IgD-negative memory B cell (primary cell): ENCODE measurements around the gene DLL3. TPM values are rescaled to one million over a fixed set of nuclear protein-coding genes. Genes with fewer than 3 reads are reported as not detected.

ENCODE experiments used
- H3K27ac Mint-ChIP-seq, 3 donors: one replicate each; pipeline ENCODE4 v1.8.0; 2020 to 2022; ENCODE audit warnings: mild to moderate bottlenecking in 3 of 3, mixed read lengths in 3 of 3, moderate library complexity in 1 of 3
- H3K27me3 Mint-ChIP-seq: one replicate; pipeline ENCODE4 v1.8.0; 2021; ENCODE audit warnings: mixed read lengths
- H3K36me3 Mint-ChIP-seq: one replicate; pipeline ENCODE4 v1.8.0; 2020; ENCODE audit warnings: mild to moderate bottlenecking, mixed read lengths
- H3K4me1 Mint-ChIP-seq, 3 donors: one replicate each; pipeline ENCODE4 v1.8.0; 2020 to 2022; ENCODE audit warnings: mixed read lengths in 3 of 3, mild to moderate bottlenecking in 1 of 3
- H3K4me3 Mint-ChIP-seq, 4 donors: one replicate each; pipeline ENCODE4 v1.8.0; 2020 to 2022; ENCODE audit warnings: mild to moderate bottlenecking in 4 of 4, mixed read lengths in 4 of 4, moderate library complexity in 3 of 4
- H3K9me3 Mint-ChIP-seq, 3 donors: one replicate each; pipeline ENCODE4 v1.8.0; 2020 to 2021; ENCODE audit warnings: mixed read lengths in 3 of 3, mild to moderate bottlenecking in 1 of 3
- polyA plus RNA-seq: library from polyadenylated mRNA; unstranded; fragments of 300-500 nt; fragmentation: Illumina TruSeq; gene quantifications from one replicate; pipeline ENCODE4 v1.2.3, GENCODE V29; 2021

The DLL3 gene
- polyA plus RNA-seq, 1 donor from 2014 or later: 1.5 TPM

DNA sequence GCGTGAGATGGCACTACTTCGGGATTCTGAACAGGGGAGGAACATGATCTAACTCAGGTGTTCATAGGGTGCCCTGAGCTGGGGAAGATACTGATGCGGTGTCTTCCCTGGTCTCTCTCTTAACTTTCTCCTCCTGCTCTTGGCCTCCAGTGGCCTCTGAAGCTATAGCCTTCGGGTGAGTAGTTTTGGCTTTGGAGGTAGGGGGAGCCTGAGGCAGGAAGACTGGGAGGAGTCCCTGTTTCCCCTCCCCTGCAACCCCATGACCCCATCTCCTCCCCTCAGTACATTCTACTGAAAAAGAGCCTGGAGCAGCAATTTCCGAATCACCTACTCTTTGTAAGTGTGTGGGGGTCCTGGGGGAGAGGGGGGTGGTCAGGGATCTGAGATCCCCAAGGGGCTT lies 19.7 kb downstream of the DLL3 start:
- H3K27ac Mint-ChIP-seq: no peak overlapping the region
- H3K27me3 Mint-ChIP-seq: peaks cover 26% of the 10 kb centered on the region
- no peak overlapping the region for H3K4me3 Mint-ChIP-seq
- H3K36me3 Mint-ChIP-seq: peaks cover 2% of the 10 kb centered on the region
- H3K4me1 Mint-ChIP-seq: peaks cover 6 to 9% (median 7%) of the 10 kb centered on the region in 3 donors
- H3K9me3 Mint-ChIP-seq: no peaks in the 10 kb centered on the region

DNA sequence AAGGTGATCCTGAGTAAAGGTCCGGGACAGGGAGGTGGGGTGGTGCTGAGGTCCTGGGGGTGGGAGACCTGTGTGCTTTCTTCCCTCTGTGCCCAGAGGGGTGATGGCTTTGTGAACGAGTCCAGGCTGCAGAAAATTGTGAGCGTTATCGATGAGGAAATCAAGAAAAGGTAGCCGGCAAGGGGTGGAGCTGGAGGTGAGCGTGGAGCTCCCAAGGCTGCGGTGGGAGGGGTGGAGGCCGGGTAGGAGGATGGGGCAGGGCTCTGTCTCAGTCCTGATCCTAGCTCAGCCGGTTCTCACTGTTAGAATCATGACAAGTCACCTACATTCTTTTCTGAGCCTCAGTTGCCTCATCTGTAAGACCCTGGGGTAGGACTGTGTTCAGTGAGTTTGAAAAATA lies 20.2 kb downstream of the DLL3 start:
- Mint-ChIP-seq H3K27ac (no peak overlapping the region), H3K9me3 (no peaks in the 10 kb centered on the region), H3K27me3 (peaks cover 26% of the 10 kb centered on the region), H3K4me3 (no peak overlapping the region), H3K36me3 (peaks cover 2% of the 10 kb centered on the region), H3K4me1 (peaks cover 6 to 9% (median 7%) of the 10 kb centered on the region in 3 donors)

DNA sequence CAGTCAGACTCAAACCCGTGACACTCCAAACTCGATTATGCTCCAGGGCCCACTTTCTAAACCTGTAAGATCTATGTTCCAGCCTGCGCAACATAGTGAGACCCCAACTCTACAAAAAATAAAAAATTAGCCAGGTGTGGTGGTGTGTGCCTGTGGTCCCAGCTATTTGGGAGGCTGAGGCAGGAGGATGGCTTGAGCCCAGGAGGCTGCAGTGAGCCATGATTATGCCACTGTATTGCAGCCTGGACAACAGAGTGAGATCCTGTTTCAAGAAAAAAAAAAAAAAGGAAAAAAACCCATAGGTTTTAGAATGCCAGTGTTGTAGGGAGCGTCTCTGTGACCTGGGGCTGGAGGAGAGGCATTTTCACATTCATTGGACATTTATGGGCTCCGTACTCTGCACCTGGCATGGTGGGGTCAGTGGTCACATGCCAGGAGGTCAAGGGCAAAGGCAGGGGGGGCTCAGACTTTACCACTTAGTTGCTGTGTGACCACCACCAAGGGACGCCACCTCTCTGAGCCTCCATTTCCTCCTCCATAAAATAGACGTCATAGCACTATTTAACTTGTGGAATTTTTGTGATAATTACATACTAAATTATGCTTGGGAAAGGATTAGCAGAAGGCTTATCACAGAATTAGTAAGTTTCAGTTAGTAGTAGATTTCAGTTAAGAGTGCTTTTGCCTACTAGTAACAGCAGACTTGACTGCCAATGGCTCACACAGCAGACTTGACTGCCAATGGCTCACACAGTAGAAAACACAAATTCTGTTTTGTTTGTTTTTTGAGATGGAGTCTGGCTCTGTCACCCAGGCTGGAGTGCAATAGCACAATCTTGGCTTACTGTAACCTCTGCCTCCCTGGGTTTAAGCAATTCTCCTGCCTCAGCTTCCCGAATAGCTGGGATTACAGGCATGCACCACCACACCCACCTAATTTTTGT lies 22.1 kb downstream of the DLL3 start:
- Mint-ChIP-seq H3K27ac (no peak overlapping the region), H3K27me3 (peaks cover 14% of the 10 kb centered on the region), H3K9me3 (no peaks in the 10 kb centered on the region), H3K4me3 (no peak overlapping the region), H3K36me3 (peaks cover 2% of the 10 kb centered on the region), H3K4me1 (peaks cover 4 to 8% (median 7%) of the 10 kb centered on the region in 3 donors)

DNA sequence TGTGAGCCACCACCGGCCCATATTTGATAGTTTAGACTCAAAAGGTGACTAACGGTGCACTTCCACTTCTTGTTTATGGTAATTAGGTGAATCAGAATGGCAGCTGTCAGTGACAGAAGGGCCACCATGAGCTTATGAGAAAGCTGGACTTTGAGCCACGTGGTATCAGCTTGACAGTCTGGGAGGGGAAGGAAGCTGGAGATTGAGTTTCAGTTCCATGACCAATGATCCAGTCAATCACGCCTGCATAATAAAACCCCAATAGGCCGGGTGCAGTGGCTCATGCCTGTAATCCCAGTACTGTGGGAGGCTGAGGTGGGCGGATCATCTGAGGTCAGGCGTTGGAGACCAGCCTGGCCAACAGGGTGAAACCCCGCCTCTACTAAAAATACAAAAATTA lies 25.7 kb downstream of the DLL3 start:
- Mint-ChIP-seq H3K4me3 (no peak overlapping the region), H3K27me3 (no peaks in the 10 kb centered on the region), H3K9me3 (no peaks in the 10 kb centered on the region), H3K36me3 (peaks cover 4% of the 10 kb centered on the region), H3K4me1 (peaks cover 1 to 4% (median 4%) of the 10 kb centered on the region in 3 donors), H3K27ac (no peak overlapping the region)

DNA sequence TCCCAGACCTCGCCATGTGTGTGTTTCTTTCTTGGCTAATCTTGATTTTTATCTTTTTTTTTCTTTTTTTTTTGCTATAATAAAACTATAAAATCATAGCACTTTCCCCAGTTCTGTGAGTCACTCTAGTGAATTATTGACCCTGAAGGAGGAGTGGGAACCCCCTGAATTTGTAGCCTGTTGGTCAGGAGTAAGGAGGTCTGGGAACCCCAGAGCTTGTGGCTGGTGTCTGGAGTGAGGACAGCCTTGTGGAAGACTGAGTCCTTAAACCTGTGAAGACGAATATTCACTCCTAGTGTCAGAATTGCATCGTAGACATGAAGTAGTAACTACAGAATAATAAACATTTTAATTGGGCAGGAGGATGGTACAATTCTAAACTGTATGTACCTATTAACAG lies 26.5 kb downstream of the DLL3 start:
- Mint-ChIP-seq H3K27me3 (no peaks in the 10 kb centered on the region), H3K4me3 (no peak overlapping the region), H3K36me3 (peaks cover 4% of the 10 kb centered on the region), H3K27ac (no peak overlapping the region), H3K4me1 (peaks cover 1 to 4% (median 4%) of the 10 kb centered on the region in 3 donors), H3K9me3 (no peaks in the 10 kb centered on the region)

DNA sequence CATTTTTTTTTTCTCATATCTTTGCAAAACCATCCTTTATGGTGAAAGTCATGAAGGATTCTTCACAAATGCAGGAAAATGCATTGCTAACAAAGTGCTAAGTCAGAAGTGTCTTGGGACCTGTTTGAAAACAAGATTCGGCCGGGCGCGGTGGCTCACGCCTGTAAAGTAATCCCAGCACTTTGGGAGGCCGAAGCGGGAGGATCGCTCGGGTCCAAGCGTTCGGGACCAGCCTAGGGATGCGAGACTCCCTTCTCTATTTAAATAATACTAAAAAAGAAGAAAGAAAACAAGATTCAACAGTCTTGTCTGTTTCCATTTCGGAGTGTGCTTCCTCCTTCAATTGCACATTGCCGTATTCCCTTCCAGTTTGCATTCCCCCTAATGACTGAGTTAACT lies 33.1 kb downstream of the DLL3 start:
- Mint-ChIP-seq H3K36me3 (peaks cover 5% of the 10 kb centered on the region), H3K27me3 (no peaks in the 10 kb centered on the region), H3K4me1 (peaks cover 15 to 20% (median 16%) of the 10 kb centered on the region in 3 donors), H3K4me3 (peak overlapping the region; percentile 88 to 99 (median 95)), H3K9me3 (no peaks in the 10 kb centered on the region), H3K27ac (peak overlapping the region; percentile 69 to 95 (median 71))

DNA sequence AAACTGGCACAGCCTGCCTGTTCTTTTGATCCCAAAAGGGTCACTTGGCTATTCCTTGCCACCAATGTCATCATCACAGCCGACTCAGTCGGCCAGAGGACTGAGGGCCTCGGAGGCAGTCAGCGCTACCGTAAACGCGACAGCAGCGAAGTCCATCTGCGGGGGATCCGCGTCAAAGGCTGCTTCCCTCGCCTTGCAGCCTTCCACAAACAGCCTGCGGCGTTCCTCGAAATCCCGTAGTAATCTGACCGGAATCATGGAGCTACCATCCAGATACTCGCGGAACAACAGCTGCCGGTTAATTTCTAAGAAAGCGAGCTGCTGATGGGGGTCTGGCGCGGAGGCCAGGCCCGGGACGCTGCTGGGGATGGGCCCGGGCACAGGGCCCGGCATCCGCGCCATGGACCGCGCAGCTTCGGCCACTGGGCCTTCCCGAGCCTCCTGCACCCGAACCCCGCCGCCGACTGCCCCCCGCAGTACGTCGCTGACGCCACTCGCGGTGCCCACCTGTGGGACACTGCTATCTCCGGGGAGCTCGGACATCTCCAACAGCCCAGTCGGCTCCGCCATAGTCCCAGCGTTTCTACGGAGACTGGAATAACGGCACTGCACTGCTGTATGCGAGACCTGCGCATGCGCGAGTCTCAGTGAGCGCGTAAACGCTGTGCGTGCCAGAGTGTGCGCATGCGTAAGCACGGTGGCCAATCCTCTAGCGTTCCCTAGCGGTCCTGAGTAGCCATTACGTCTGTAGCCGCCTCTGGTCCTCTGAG lies 33.7 kb downstream of the DLL3 start, which contains the start of gene EID2B:
Gene EID2B, minus strand, starts transcription at position 620 of the 770 bp plus-strand sequence. Its CDS starts 50 bp downstream, at position 570.
- no peaks in the 10 kb centered on the region for H3K27me3 Mint-ChIP-seq
- H3K27ac Mint-ChIP-seq: peak within 1 kb of the TSS; percentile 69 to 95 (median 90)

DNA sequence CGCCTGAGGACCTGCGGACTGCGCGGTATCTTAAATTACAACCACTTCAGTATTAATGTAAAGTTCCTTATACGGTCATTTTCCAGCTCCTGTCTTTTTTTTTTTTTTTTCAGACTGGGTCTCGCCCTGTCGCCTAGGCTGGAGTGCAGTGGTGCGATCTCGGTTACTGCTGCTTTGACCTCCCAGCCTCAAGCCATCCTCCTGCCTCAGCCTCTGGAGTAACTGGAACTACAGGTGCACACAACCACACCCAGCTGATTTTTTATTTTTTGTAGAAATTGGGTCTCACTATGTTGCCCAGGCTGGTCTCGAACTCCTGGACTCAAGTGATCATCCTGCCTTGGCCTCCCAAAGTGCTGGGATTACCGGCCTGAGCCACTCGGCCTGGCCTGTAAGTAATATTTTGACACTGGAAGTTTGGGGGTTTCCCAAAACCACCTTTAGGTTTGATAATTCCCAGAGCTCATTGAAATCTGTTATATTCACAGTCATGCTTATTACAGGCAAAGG lies 34.3 kb downstream of the DLL3 start:
- Mint-ChIP-seq H3K36me3 (peaks cover 5% of the 10 kb centered on the region), H3K9me3 (no peaks in the 10 kb centered on the region), H3K4me1 (peaks cover 21 to 22% (median 22%) of the 10 kb centered on the region in 3 donors), H3K27ac (peak overlapping the region; percentile 69 to 95 (median 90)), H3K4me3 (peak overlapping the region; percentile 88 to 99 (median 95)), H3K27me3 (no peaks in the 10 kb centered on the region)

More for the DNA sequence above, 33.7 kb downstream of the DLL3 start, which contains the start of gene EID2B:
- no peaks in the 10 kb centered on the region for H3K9me3 Mint-ChIP-seq
- H3K4me1 Mint-ChIP-seq: peaks cover 18 to 22% (median 20%) of the 10 kb centered on the region in 3 donors
- H3K36me3 Mint-ChIP-seq: peaks cover 5% of the 10 kb centered on the region
- H3K4me3 Mint-ChIP-seq: peak within 1 kb of the TSS; percentile 88 to 99 (median 95)

DNA sequence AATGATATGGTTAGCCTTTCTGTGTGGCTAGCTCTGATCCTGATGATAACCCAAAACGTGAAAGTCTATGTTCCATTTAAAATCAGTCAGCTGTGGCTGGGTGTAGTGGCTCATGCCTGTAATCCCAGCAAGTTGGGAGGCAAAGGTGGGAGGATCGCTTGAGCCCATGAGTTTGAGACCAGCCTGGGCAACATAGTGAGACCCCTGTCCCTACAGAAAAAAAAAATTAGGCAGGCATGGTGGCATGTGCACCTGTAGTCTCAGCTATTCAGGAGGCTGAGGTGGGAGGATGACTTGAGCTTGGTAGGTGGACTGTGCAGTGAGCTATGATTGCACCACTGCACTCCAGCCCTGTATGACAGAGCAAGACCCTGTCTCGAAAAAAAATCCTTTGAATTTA lies 35.0 kb downstream of the DLL3 start:
- H3K36me3 Mint-ChIP-seq: peaks cover 1% of the 10 kb centered on the region
- no peak overlapping the region for H3K27ac Mint-ChIP-seq
- H3K4me1 Mint-ChIP-seq: peaks cover 24 to 27% (median 25%) of the 10 kb centered on the region in 3 donors
- peak overlapping the region in 1 of 4 donors; percentile 88 for H3K4me3 Mint-ChIP-seq
- no peaks in the 10 kb centered on the region for H3K9me3 Mint-ChIP-seq
- H3K27me3 Mint-ChIP-seq: no peaks in the 10 kb centered on the region

DNA sequence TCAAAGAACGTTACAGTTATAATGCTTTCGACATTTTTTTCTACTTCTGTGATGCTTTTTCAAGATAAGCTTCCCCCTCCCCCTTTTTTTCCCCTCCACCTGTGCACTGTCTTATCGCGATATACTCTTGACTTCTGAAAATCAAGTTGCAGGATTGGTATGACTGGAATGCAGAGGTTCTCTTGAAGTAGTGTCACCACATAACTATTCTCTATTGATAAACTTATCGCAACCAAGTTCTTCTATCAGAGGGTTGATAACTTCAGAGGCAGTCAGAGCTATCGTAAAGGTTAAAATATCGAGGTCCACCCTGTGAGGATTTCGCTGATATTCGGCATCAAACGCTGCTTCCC lies 40.4 kb downstream of the DLL3 start:
- H3K4me3 Mint-ChIP-seq: peak overlapping the region; percentile 85 to 99 (median 92)
- H3K27ac Mint-ChIP-seq: peak overlapping the region; percentile 57 to 80 (median 76)
- H3K27me3 Mint-ChIP-seq: no peaks in the 10 kb centered on the region
- no peaks in the 10 kb centered on the region for H3K9me3 Mint-ChIP-seq
- H3K4me1 Mint-ChIP-seq: peaks cover 35 to 39% (median 37%) of the 10 kb centered on the region in 3 donors
- H3K36me3 Mint-ChIP-seq: no peaks in the 10 kb centered on the region

DNA sequence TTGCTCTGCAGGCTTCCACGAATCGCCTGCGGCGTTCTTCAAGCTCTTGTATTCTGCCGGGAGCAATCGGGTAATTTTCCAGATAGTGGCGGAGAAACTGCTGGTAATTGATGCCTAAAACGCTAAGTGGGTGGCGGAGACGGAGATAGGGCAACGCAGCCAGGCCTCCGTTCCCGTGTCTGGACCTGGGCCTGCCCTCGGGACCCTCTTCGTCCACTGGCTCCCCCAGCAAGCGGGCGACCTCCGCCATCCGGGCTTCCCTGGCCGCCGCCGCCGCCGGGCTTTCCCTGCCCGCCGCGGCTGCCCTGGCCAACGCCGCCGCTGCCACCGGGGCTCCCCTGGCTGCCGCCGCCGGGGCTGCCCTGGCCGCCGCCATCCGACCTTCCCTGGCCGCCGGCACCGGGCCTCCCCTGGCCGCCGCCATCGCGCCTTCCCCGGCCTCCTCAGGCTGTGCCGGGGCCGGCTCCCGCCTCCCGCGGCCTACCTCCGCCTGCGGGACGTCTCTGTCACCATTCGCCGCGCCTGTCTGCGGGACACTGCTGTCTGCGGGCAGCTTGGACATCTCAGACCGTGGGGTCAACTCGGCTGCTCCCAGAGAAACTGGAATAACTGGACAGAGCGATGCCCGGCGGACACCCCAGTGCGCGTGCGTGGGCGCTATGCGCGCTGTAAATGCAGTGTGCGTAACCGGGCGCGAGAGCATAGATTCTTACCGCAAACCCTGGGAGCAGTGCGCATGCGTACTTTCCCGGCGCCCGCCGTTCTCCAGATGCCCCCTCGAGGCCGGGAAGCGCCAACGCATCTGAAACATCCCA lies 41.0 kb downstream of the DLL3 start, which contains the start of gene EID2:
Gene EID2, minus strand, starts transcription at position 644 of the 815 bp plus-strand sequence. Its CDS starts 82 bp downstream, at position 562.
- Mint-ChIP-seq H3K27ac (peak within 1 kb of the TSS; percentile 76 to 99 (median 98)), H3K36me3 (no peaks in the 10 kb centered on the region), H3K27me3 (no peaks in the 10 kb centered on the region), H3K9me3 (no peaks in the 10 kb centered on the region), H3K4me1 (peaks cover 35 to 39% (median 37%) of the 10 kb centered on the region in 3 donors), H3K4me3 (peak within 1 kb of the TSS; percentile 85 to 99 (median 98))

DNA sequence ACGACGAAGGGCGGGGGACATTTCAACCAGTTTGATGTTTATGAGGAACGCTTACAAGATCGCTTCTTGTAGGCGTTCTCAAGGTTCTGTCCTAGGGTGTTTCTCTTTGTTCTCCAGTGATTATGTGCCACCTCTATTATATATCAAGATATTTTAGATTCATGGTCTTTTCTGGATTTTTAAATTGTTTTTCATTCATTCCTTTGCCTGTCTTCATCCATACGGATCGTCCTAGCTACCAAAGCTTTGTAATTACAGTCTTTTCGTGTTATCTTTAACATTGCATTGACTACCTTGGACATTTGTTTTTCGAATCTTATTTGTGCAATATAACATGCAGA lies 41.6 kb downstream of the DLL3 start:
- H3K36me3 Mint-ChIP-seq: no peaks in the 10 kb centered on the region
- H3K4me1 Mint-ChIP-seq: peaks cover 34 to 39% (median 37%) of the 10 kb centered on the region in 3 donors
- H3K27me3 Mint-ChIP-seq: peaks cover 2% of the 10 kb centered on the region
- peak overlapping the region; percentile 76 to 99 (median 98) for H3K27ac Mint-ChIP-seq
- peak overlapping the region; percentile 83 to 99 (median 98) for H3K4me3 Mint-ChIP-seq
- H3K9me3 Mint-ChIP-seq: no peaks in the 10 kb centered on the region

DNA sequence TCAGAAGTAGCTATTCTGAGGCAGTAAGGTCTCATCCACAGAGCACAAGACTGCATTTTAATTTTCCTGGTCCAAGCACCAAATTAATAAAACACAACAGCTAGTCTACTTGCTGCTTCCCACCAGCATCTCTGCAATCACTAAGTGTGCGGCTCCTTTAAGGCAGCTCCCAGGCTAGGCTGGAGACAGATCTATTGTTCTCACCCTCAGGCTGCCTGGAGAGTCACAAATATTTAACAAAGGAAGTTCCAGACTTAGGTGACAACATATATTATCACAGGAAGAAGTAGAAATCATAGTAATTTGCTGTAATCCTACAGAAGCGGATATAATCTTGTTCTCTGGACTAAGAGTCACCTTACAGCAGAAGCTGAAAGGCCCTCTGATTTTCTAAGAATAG lies 43.5 kb downstream of the DLL3 start:
- peak overlapping the region in 2 of 3 donors; percentile 64 to 79 for H3K27ac Mint-ChIP-seq
- H3K4me3 Mint-ChIP-seq: peak overlapping the region in 2 of 4 donors; percentile 34 to 73
- peaks cover 4% of the 10 kb centered on the region for H3K27me3 Mint-ChIP-seq
- peaks cover 26 to 34% (median 30%) of the 10 kb centered on the region in 3 donors for H3K4me1 Mint-ChIP-seq
- H3K9me3 Mint-ChIP-seq: no peaks in the 10 kb centered on the region
- no peaks in the 10 kb centered on the region for H3K36me3 Mint-ChIP-seq

DNA sequence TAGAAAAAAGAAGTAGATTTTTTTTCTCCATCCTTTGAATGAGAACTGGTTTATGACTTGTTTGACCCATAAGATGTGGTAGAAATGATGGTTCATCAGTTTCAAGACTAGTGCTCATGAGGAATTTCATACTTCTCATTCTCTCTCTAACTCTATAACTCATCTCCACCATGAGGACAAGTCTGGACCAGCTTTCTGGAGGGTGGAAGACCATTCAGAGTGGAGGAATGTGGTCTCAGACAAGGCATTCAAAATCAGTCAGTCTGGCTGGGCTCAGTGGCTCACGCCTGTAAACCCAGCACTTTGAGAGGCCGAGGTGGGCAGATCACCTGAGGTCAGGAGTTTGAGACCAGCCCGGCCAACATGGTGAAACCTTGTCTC lies 44.7 kb downstream of the DLL3 start:
- peaks cover 22 to 26% (median 23%) of the 10 kb centered on the region in 3 donors for H3K4me1 Mint-ChIP-seq
- H3K27ac Mint-ChIP-seq: no peak overlapping the region
- no peaks in the 10 kb centered on the region for H3K9me3 Mint-ChIP-seq
- no peaks in the 10 kb centered on the region for H3K36me3 Mint-ChIP-seq
- no peak overlapping the region for H3K4me3 Mint-ChIP-seq
- H3K27me3 Mint-ChIP-seq: peaks cover 4% of the 10 kb centered on the region
